ENCODE results near the gene LUC7L2.

Gene LUC7L2

GRCh38 chr7:139382439-139382838 lies 22.7 kb downstream of the LUC7L2 start:
- no peak for TF ChIP-seq CTCF (IDR thresholded peaks at IDR 0.05; ENCODE audit: low read length, missing control alignments)
- no peak for DNase-seq (ENCODE audit: low read depth)
- no peak overlapping the region for H3K4me3 ChIP-seq (replicated peaks; ENCODE audit: low read depth, low read length)

- TF ChIP-seq CTCF (IDR thresholded peaks at IDR 0.05; ENCODE audit: low read length, missing control alignments) = no peak
- DNase-seq (ENCODE audit: low read depth) = no peak
- H3K4me3 ChIP-seq (replicated peaks; ENCODE audit: low read depth, low read length) = no peak overlapping the region
These were observed 24.9 kb downstream of the LUC7L2 start for GRCh38 chr7:139384611-139385010.

- no peak for DNase-seq (ENCODE audit: low read depth)
- H3K4me3 ChIP-seq (replicated peaks; ENCODE audit: low read depth, low read length) = no peak overlapping the region
- no peak for TF ChIP-seq CTCF (IDR thresholded peaks at IDR 0.05; ENCODE audit: low read length, missing control alignments)
These were observed 27.9 kb downstream of the LUC7L2 start for GRCh38 chr7:139387594-139387993.

- H3K4me3 ChIP-seq (replicated peaks; ENCODE audit: low read depth, low read length) = no peak overlapping the region
- no peak for DNase-seq (ENCODE audit: low read depth)
- TF ChIP-seq CTCF (IDR thresholded peaks at IDR 0.05; ENCODE audit: low read length, missing control alignments) = no peak
These were observed 29.4 kb downstream of the LUC7L2 start for GRCh38 chr7:139389091-139389490.

GRCh38 chr7:139389774-139390173 lies 30.1 kb downstream of the LUC7L2 start:
- no peak overlapping the region for H3K4me3 ChIP-seq (replicated peaks; ENCODE audit: low read depth, low read length)
- no peak for TF ChIP-seq CTCF (IDR thresholded peaks at IDR 0.05; ENCODE audit: low read length, missing control alignments)
- no peak for DNase-seq (ENCODE audit: low read depth)

GRCh38 chr7:139393621-139394211 lies 34.0 kb downstream of the LUC7L2 start:
- H3K4me3 ChIP-seq (replicated peaks; ENCODE audit: low read depth, low read length) = no peak overlapping the region
- DNase-seq (ENCODE audit: low read depth) = no peak
- TF ChIP-seq CTCF (IDR thresholded peaks at IDR 0.05; ENCODE audit: low read length, missing control alignments) = no peak

GRCh38 chr7:139394540-139394939 lies 34.8 kb downstream of the LUC7L2 start:
- DNase-seq (ENCODE audit: low read depth) = no peak

More at GRCh38 chr7:139394540-139394939, 34.8 kb downstream of the LUC7L2 start:
- no peak for TF ChIP-seq CTCF (IDR thresholded peaks at IDR 0.05; ENCODE audit: low read length, missing control alignments)
- no peak overlapping the region for H3K4me3 ChIP-seq (replicated peaks; ENCODE audit: low read depth, low read length)

All from fibroblast of pulmonary artery (primary cell).